ENCODE measurements around the gene PCDHA10.

PCDHA10 gene

DNA sequence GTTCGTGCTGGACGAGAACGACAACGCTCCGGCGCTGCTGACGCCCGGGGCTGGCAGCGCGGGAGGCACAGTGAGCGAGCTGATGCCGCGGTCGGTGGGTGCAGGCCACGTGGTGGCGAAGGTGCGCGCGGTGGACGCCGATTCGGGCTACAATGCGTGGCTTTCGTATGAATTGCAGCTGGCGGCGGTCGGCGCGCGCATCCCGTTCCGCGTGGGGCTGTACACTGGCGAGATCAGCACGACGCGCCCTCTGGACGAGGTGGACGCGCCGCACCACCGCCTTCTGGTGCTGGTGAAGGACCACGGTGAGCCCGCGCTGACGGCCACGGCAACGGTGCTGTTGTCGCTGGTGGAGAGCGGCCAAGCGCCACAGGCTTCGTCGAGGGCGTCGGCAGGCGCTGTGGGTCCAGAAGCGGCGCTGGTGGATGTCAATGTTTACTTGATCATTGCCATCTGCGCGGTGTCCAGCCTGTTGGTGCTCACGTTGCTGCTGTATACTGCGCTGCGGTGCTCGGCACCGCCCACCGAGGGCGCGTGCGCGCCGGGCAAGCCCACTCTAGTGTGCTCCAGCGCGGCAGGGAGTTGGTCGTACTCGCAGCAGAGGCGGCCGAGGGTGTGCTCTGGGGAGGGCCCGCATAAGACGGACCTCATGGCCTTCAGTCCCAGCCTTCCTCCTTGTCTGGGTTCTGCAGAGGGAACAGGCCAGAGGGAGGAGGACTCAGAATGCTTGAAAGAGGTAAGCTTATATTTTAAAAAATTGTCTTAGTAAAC is 28.4 kb downstream of the PCDHA10 start:
- no peak for DNase-seq

- DNase-seq: no peak
These were observed 60.6 kb downstream of the PCDHA10 start for GRCh38 chr5:140916325-140916724.

Measured in activated effector memory CD4-positive, alpha-beta T cell treated with anti-CD3 and anti-CD28 coated beads, Interleukin-2, amount 50 U/mL, for 16 hours (primary cell).